Neuronal stem cell (in vitro differentiated cells): Measurements from ENCODE around the gene DGCR2. TPM values are rescaled to one million over a fixed set of nuclear protein-coding genes. Genes with fewer than 3 reads are reported as not detected.
"Not testable (repeated sequence)": the region's sequence is repeated elsewhere in the genome, so short reads cannot be mapped to it uniquely, and the experiment has no call there.

Experiments
- DNase-seq: peaks from one replicate; pipeline ENCODE4 v3.0.0-alpha.2; 2013; ENCODE audit warnings: low spot score
- H2AFZ ChIP-seq: one replicate; pipeline ENCODE4 v1.6.1; 2013; ENCODE audit warnings: mild to moderate bottlenecking, low read length, inconsistent platforms
- H2AK5ac ChIP-seq: 2 replicates; pipeline ENCODE4 v1.6.1; 2013; ENCODE audit warnings: low read depth, mild to moderate bottlenecking, inconsistent platforms, low read length, moderate library complexity, mixed read lengths
- H2BK120ac ChIP-seq: 2 replicates; pipeline ENCODE4 v1.6.1; 2013; ENCODE audit warnings: low read depth, mild to moderate bottlenecking, inconsistent platforms, low read length, moderate library complexity, mixed read lengths
- H2BK12ac ChIP-seq: one replicate; pipeline ENCODE4 v1.6.1; 2013; ENCODE audit warnings: low read length, inconsistent platforms
- H2BK15ac ChIP-seq: 2 replicates; pipeline ENCODE4 v1.6.1; 2013; ENCODE audit warnings: mild to moderate bottlenecking, low read length, inconsistent platforms, mixed read lengths
- H2BK5ac ChIP-seq: one replicate; pipeline ENCODE4 v1.6.1; 2013; ENCODE audit warnings: inconsistent platforms, mild to moderate bottlenecking, low read length, moderate library complexity
- H3K14ac ChIP-seq: one replicate; pipeline ENCODE4 v1.6.1; 2013; ENCODE audit warnings: low read length, inconsistent platforms
- H3K18ac ChIP-seq: 2 replicates; pipeline ENCODE4 v1.6.1; 2013; ENCODE audit warnings: low read length, inconsistent platforms
- H3K23ac ChIP-seq: 2 replicates; pipeline ENCODE4 v1.6.1; 2013; ENCODE audit warnings: low read depth, mild to moderate bottlenecking, mixed read lengths, low read length, inconsistent platforms; ENCODE audit not compliant: poor library complexity
- H3K27ac ChIP-seq: replicated peaks from 3 replicates; pipeline ENCODE4 v1.5.1; 2013; ENCODE audit warnings: low read length, inconsistent platforms
- H3K27me3 ChIP-seq, 3 experiments: 2 replicates each; pipeline ENCODE4 v1.6.1; 2013; ENCODE audit warnings: low read length in 3 of 3, mild to moderate bottlenecking in 2 of 3, inconsistent platforms in 1 of 3, low read depth in 1 of 3, mixed read lengths in 1 of 3, moderate library complexity in 1 of 3; ENCODE audit not compliant: control insufficient read depth in 3 of 3, insufficient read depth in 3 of 3
- H3K36me3 ChIP-seq, 2 donors: replicated peaks in 1 of 2; 2 replicates each; pipeline ENCODE4 v1.6.1; 2013; ENCODE audit warnings: low read length in 2 of 2; ENCODE audit not compliant: control insufficient read depth in 2 of 2, insufficient read depth in 2 of 2
- H3K4ac ChIP-seq: 2 replicates; pipeline ENCODE4 v1.6.1; 2013; ENCODE audit warnings: inconsistent platforms, mild to moderate bottlenecking, low read length, moderate library complexity
- H3K4me1 ChIP-seq, 2 donors: 1 replicate in 1 of 2; 2 replicates in 1 of 2; pipeline ENCODE4 v1.6.1; 2013; ENCODE audit warnings: low read length in 2 of 2, low read depth in 1 of 2; ENCODE audit not compliant: control insufficient read depth in 2 of 2, insufficient read depth in 1 of 2
- H3K4me2 ChIP-seq: one replicate; pipeline ENCODE4 v1.6.1; 2013; ENCODE audit warnings: mild to moderate bottlenecking, low read length, inconsistent platforms; ENCODE audit not compliant: insufficient read depth, poor library complexity, severe bottlenecking
- H3K4me3 ChIP-seq, 2 donors: 2 replicates each; pipeline ENCODE4 v1.5.1; 2013; ENCODE audit warnings: low read length in 2 of 2, mild to moderate bottlenecking in 2 of 2, inconsistent platforms in 1 of 2, moderate library complexity in 1 of 2
- H3K79me1 ChIP-seq: one replicate; pipeline ENCODE4 v1.6.1; 2013; ENCODE audit warnings: low read depth, mild to moderate bottlenecking, inconsistent platforms, low read length, moderate library complexity
- H3K9ac ChIP-seq: one replicate; pipeline ENCODE4 v1.6.1; 2013; ENCODE audit warnings: mild to moderate bottlenecking, low read depth, low read length, inconsistent platforms; ENCODE audit not compliant: poor library complexity
- H3K9me3 ChIP-seq, 2 donors: replicated peaks in 1 of 2; 2 replicates each; pipeline versions ENCODE3 to v1.6.1; 2013; ENCODE audit warnings: low read length in 2 of 2, mild to moderate bottlenecking in 2 of 2, inconsistent platforms in 1 of 2, low read depth in 1 of 2, mixed read lengths in 1 of 2, moderate library complexity in 1 of 2; ENCODE audit not compliant: control insufficient read depth in 2 of 2, insufficient read depth in 1 of 2
- H4K8ac ChIP-seq: one replicate; pipeline ENCODE4 v1.6.1; 2013; ENCODE audit warnings: low read depth, mild to moderate bottlenecking, inconsistent platforms, low read length, moderate library complexity
- H4K91ac ChIP-seq: one replicate; pipeline ENCODE4 v1.6.1; 2013; ENCODE audit warnings: low read length, low read depth, mild to moderate bottlenecking, inconsistent platforms; ENCODE audit not compliant: poor library complexity
- WGBS, 2 donors: extraction: QIAGEN DNeasy Blood & Tissue Kit; methylation state at CpG; one replicate each; pipeline ENCODE4 v1.1.7; 2013; ENCODE audit warnings: missing lambda C conversion rate in 2 of 2, mixed read lengths in 1 of 2; ENCODE audit not compliant: insufficient read length in 2 of 2, insufficient replicate concordance in 1 of 2; ENCODE audit errors: extremely low coverage in 2 of 2; 5-methylcytosine and 5-hydroxymethylcytosine counted together
- small RNA-seq: library from polyadenylated mRNA; stranded (forward); fragments of <200 nt; extraction: miRNeasy Mini kit (QIAGEN cat#:217004); gene quantifications from one replicate; pipeline ENCODE3, GENCODE V24; 2013; ENCODE audit not compliant: insufficient read depth

The DGCR2 gene

DNA sequence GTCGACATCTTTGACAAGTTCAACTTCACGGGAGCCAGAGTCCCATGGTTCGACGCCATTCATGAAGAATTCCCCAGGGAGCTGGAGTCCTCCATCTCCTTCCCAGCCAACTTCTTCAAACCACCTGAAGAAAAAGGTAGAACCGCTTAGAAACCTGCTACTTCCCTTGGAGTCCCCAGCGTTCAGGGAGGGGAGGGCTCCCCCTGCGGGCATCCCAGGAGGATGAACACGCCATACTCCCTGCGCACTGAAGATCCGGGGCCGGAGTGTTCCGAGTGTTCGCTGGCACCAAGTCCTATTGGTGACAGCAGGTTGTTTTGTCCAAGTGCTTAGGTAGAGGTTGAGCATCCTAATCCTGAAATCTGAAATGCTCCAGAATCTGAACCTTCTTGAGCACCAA, 134.4 kb downstream of the DGCR2 start:
- H4K8ac ChIP-seq: no peak overlapping the region
- WGBS, 2 donors: no CpG with 5 or more reads among the region's 13 CpGs
- H3K4me3 ChIP-seq: no peak overlapping the region
- no peaks in the 10 kb centered on the region for H3K79me1 ChIP-seq
- H3K9ac ChIP-seq: no peak overlapping the region
- no peak overlapping the region for H3K27ac ChIP-seq
- H3K27me3 ChIP-seq: no peaks in the 10 kb centered on the region
- H2BK5ac ChIP-seq: no peak overlapping the region
- no peak overlapping the region for H2BK120ac ChIP-seq
- H2AK5ac ChIP-seq: no peak overlapping the region
- H3K4me2 ChIP-seq: no peak overlapping the region
- H2BK12ac ChIP-seq: no peak overlapping the region
- no peak overlapping the region for H4K91ac ChIP-seq
- H3K23ac ChIP-seq: no peak overlapping the region
- H3K14ac ChIP-seq: no peak overlapping the region
- no peaks in the 10 kb centered on the region for H3K36me3 ChIP-seq
- H3K18ac ChIP-seq: no peak overlapping the region
- H2AFZ ChIP-seq: no peak overlapping the region
- H3K4me1 ChIP-seq: no peaks in the 10 kb centered on the region
- no peak for DNase-seq
- no peaks in the 10 kb centered on the region for H3K9me3 ChIP-seq
- no peak overlapping the region for H2BK15ac ChIP-seq
- H3K4ac ChIP-seq: no peak overlapping the region

GRCh38 chr22:18987114-18987513, 135.1 kb downstream of the DGCR2 start:
- H3K9me3 ChIP-seq, H3K27ac ChIP-seq, H3K23ac ChIP-seq, H2BK120ac ChIP-seq, H4K8ac ChIP-seq, H3K18ac ChIP-seq, H3K14ac ChIP-seq, H3K36me3 ChIP-seq, H2BK5ac ChIP-seq, H2AK5ac ChIP-seq, H3K4me1 ChIP-seq, H3K4ac ChIP-seq, H3K79me1 ChIP-seq, H3K4me3 ChIP-seq, H3K4me2 ChIP-seq, H4K91ac ChIP-seq, H2AFZ ChIP-seq, DNase-seq, H2BK12ac ChIP-seq, H2BK15ac ChIP-seq, H3K27me3 ChIP-seq, H3K9ac ChIP-seq: not testable (repeated sequence)
- WGBS, 2 donors: no CpG with 5 or more reads among the region's 5 CpGs

Small RNA genes lying within 50 kb of the gene (small RNA-seq; reads per million reads assigned to genes)
- not detected for gene RF00019
